Muscle layer of colon (tissue), 2 donors: ENCODE measurements around the gene TNFRSF8.

Experiments used
- H3K27ac ChIP-seq: one replicate; pipeline ENCODE4 v1.7.0; 2013; ENCODE audit warnings: low read depth, mild to moderate bottlenecking, low read length, moderate library complexity
- H3K27me3 ChIP-seq, 2 donors: one replicate each; pipeline ENCODE4 v1.7.0; 2013; ENCODE audit warnings: low read length in 2 of 2, mild to moderate bottlenecking in 2 of 2; ENCODE audit not compliant: insufficient read depth in 2 of 2, control insufficient read depth in 1 of 2
- H3K36me3 ChIP-seq: one replicate; pipeline ENCODE4 v1.7.0; 2013; ENCODE audit warnings: mild to moderate bottlenecking, low read length; ENCODE audit not compliant: insufficient read depth
- H3K4me1 ChIP-seq: one replicate; pipeline ENCODE4 v1.7.0; 2013; ENCODE audit warnings: mild to moderate bottlenecking, low read length; ENCODE audit not compliant: insufficient read depth
- H3K4me3 ChIP-seq, 2 donors: one replicate each; pipeline ENCODE4 v1.7.0; 2013; ENCODE audit warnings: low read length in 2 of 2, low read depth in 1 of 2, mild to moderate bottlenecking in 1 of 2, moderate library complexity in 1 of 2
- H3K9ac ChIP-seq: one replicate; pipeline ENCODE4 v1.7.0; 2013; ENCODE audit warnings: low read length
- H3K9me3 ChIP-seq: one replicate; pipeline ENCODE4 v1.7.0; 2013; ENCODE audit warnings: mild to moderate bottlenecking, low read length
- donor health status: abdominal sarcoma.
- donor health status: Adenocarcinoma of cecum.

The TNFRSF8 gene

GRCh38 chr1:12170263-12170671, 107.2 kb downstream of the TNFRSF8 start:
- Histone ChIP-seq H3K36me3 (no peaks in the 10 kb centered on the region), H3K27ac (no peak overlapping the region), H3K4me1 (peaks cover 23% of the 10 kb centered on the region), H3K4me3 (no peak overlapping the region), H3K9ac (no peak overlapping the region), H3K27me3 (peaks cover 0 to 11% of the 10 kb centered on the region in 2 donors), H3K9me3 (no peaks in the 10 kb centered on the region)

DNA sequence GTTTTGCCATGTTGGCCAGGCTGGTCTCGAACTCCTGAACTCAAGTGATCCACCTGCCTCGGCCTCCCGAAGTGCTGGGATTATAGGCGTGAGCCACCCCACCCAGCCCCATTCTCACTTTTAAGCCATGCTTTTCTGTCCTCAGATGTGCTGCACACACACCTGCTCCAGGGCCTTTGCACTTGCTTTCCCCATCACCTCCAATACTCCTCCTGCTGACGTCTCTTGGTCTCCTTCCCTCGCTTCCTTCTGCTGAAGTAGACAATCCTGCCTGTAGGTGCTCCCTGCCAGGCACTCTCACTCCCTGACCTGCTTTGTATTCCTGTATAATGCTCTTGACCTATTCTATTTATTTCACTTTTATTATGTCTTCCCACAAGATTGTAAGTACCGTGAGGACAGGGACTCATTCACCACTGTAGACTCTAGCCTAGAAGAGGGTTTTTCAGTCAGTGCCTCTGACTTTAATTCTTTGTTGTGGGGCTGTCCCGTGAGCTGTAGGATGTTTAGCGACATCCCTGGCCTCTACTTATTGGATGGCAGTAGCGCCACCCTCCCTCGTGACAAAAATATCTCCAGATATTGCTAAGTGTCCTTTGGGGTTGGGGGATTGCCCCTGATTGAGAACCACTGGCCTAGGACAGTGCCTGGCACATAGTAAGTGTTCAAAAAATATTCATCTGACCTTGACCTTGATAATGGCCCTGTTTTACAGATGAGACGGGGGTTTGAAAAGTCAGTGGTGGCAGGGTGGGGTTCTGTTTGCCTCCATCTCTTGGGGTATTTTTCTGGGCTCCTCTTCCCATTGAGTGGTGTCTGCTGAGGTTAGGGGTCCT, 108.3 kb downstream of the TNFRSF8 start:
- Histone ChIP-seq H3K27me3 (peaks cover 0 to 11% of the 10 kb centered on the region in 2 donors), H3K9ac (no peak overlapping the region), H3K27ac (no peak overlapping the region), H3K9me3 (no peaks in the 10 kb centered on the region), H3K4me3 (no peak overlapping the region), H3K4me1 (peaks cover 24% of the 10 kb centered on the region), H3K36me3 (no peaks in the 10 kb centered on the region)

- Histone ChIP-seq H3K9me3 (no peaks in the 10 kb centered on the region), H3K27ac (peak overlapping the region; percentile 17), H3K27me3 (peaks cover 0 to 5% of the 10 kb centered on the region in 2 donors), H3K4me3 (no peak overlapping the region), H3K4me1 (peaks cover 24% of the 10 kb centered on the region), H3K9ac (no peak overlapping the region), H3K36me3 (no peaks in the 10 kb centered on the region)
Measured at GRCh38 chr1:12172042-12172851, 109.1 kb downstream of the TNFRSF8 start.

- Histone ChIP-seq H3K4me1 (peaks cover 30% of the 10 kb centered on the region), H3K27me3 (no peaks in the 10 kb centered on the region), H3K27ac (peak overlapping the region; percentile 14), H3K4me3 (no peak overlapping the region), H3K9me3 (no peaks in the 10 kb centered on the region), H3K36me3 (no peaks in the 10 kb centered on the region), H3K9ac (no peak overlapping the region)
Measured at GRCh38 chr1:12173041-12173509, 110.0 kb downstream of the TNFRSF8 start.

- H3K4me3 ChIP-seq = no peak overlapping the region
- no peak overlapping the region for H3K9ac ChIP-seq
- H3K27me3 ChIP-seq = no peaks in the 10 kb centered on the region
- peak overlapping the region; percentile 14 for H3K27ac ChIP-seq
- H3K36me3 ChIP-seq = no peaks in the 10 kb centered on the region
- H3K4me1 ChIP-seq = peaks cover 36% of the 10 kb centered on the region
- H3K9me3 ChIP-seq = no peaks in the 10 kb centered on the region
Measured at GRCh38 chr1:12173631-12174121, 110.6 kb downstream of the TNFRSF8 start.

- no peak overlapping the region for H3K27ac ChIP-seq
- no peaks in the 10 kb centered on the region for H3K27me3 ChIP-seq
- peaks cover 31% of the 10 kb centered on the region for H3K4me1 ChIP-seq
- H3K4me3 ChIP-seq = no peak overlapping the region
- no peaks in the 10 kb centered on the region for H3K9me3 ChIP-seq
- no peaks in the 10 kb centered on the region for H3K36me3 ChIP-seq
- no peak overlapping the region for H3K9ac ChIP-seq
Measured at GRCh38 chr1:12174924-12175810, 112.1 kb downstream of the TNFRSF8 start.

GRCh38 chr1:12176298-12177118, 113.4 kb downstream of the TNFRSF8 start:
- H3K9me3 ChIP-seq = no peaks in the 10 kb centered on the region
- H3K4me3 ChIP-seq = no peak overlapping the region
- H3K27me3 ChIP-seq = no peaks in the 10 kb centered on the region
- no peak overlapping the region for H3K27ac ChIP-seq
- H3K9ac ChIP-seq = no peak overlapping the region
- no peaks in the 10 kb centered on the region for H3K36me3 ChIP-seq
- peaks cover 31% of the 10 kb centered on the region for H3K4me1 ChIP-seq

GRCh38 chr1:12177156-12177998, 114.3 kb downstream of the TNFRSF8 start:
- Histone ChIP-seq H3K36me3 (no peaks in the 10 kb centered on the region), H3K27ac (no peak overlapping the region), H3K27me3 (no peaks in the 10 kb centered on the region), H3K4me3 (no peak overlapping the region), H3K9me3 (no peaks in the 10 kb centered on the region), H3K4me1 (peaks cover 33% of the 10 kb centered on the region), H3K9ac (no peak overlapping the region)

GRCh38 chr1:12177999-12178441, 114.9 kb downstream of the TNFRSF8 start:
- Histone ChIP-seq H3K27me3 (no peaks in the 10 kb centered on the region), H3K9ac (no peak overlapping the region), H3K36me3 (no peaks in the 10 kb centered on the region), H3K27ac (no peak overlapping the region), H3K4me3 (no peak overlapping the region), H3K4me1 (peaks cover 36% of the 10 kb centered on the region), H3K9me3 (no peaks in the 10 kb centered on the region)
